ENCODE data around the gene AJUBA. TPM values are rescaled to one million over a fixed set of nuclear protein-coding genes. Genes with fewer than 3 reads are reported as not detected.
"Not testable (repeated sequence)": the region's sequence is repeated elsewhere in the genome, so short reads cannot be mapped to it uniquely, and the experiment has no call there.

Gene AJUBA
- total RNA-seq, 1 donor from 2014 or later, result 24.8 TPM

- ATAC-seq (no peak), DNase-seq (ENCODE audit: low spot score) (no peak)
- intact Hi-C loops (cut with DNase I), result no loop called here
Observed at GRCh38 chr14:23008831-23009230, 26.5 kb upstream of the AJUBA start.

GRCh38 chr14:23006544-23007419 lies 24.4 kb upstream of the AJUBA start:
- DNase-seq (ENCODE audit: low spot score), result peak; percentile 96
- intact Hi-C loops (cut with DNase I), result no loop called here
- ATAC-seq, result peak; percentile 99

- intact Hi-C loops (cut with DNase I), result no loop called here
- ATAC-seq (no peak), DNase-seq (ENCODE audit: low spot score) (no peak)
Observed at GRCh38 chr14:23006188-23006534, 23.8 kb upstream of the AJUBA start.

GRCh38 chr14:23005451-23006187 lies 23.3 kb upstream of the AJUBA start:
- no peak for DNase-seq (ENCODE audit: low spot score)
- intact Hi-C loops (cut with DNase I), result no loop called here
- ATAC-seq, result no peak

GRCh38 chr14:23004274-23004673 lies 21.9 kb upstream of the AJUBA start:
- DNase-seq (ENCODE audit: low spot score); ATAC-seq; intact Hi-C loops (cut with DNase I): not testable (repeated sequence)

GRCh38 chr14:23002592-23002991 lies 20.2 kb upstream of the AJUBA start:
- intact Hi-C loops (cut with DNase I), result no loop called here
- no peak for ATAC-seq
- no peak for DNase-seq (ENCODE audit: low spot score)

- ATAC-seq (no peak), DNase-seq (ENCODE audit: low spot score) (no peak)
- intact Hi-C loops (cut with DNase I), result no loop called here
Observed at GRCh38 chr14:23000860-23001259, 18.5 kb upstream of the AJUBA start.

GRCh38 chr14:22998329-22999012 lies 16.1 kb upstream of the AJUBA start:
- intact Hi-C loops (cut with DNase I), result no loop called here
- DNase-seq (ENCODE audit: low spot score), result no peak
- no peak for ATAC-seq

- no peak for DNase-seq (ENCODE audit: low spot score)
- no peak for ATAC-seq
- intact Hi-C loops (cut with DNase I), result no loop called here
Observed at GRCh38 chr14:22997676-22998323, 15.4 kb upstream of the AJUBA start.

GRCh38 chr14:22996768-22997654 lies 14.7 kb upstream of the AJUBA start:
- intact Hi-C loops (cut with DNase I), result no loop called here
- DNase-seq (ENCODE audit: low spot score), result no peak

GRCh38 chr14:22995889-22996625 lies 13.7 kb upstream of the AJUBA start:
- no peak for DNase-seq (ENCODE audit: low spot score)
- ATAC-seq, result no peak
- intact Hi-C loops (cut with DNase I), result no loop called here

More at GRCh38 chr14:22996768-22997654, 14.7 kb upstream of the AJUBA start:
- no peak for ATAC-seq

- intact Hi-C loops (cut with DNase I), result no loop called here
- DNase-seq (ENCODE audit: low spot score) (no peak), ATAC-seq (peak; percentile 87)
Observed at GRCh38 chr14:22994762-22995275, 12.5 kb upstream of the AJUBA start.

GRCh38 chr14:22993517-22993916 lies 11.2 kb upstream of the AJUBA start:
- intact Hi-C loops (cut with DNase I), result no loop called here
- no peak for ATAC-seq
- DNase-seq (ENCODE audit: low spot score), result no peak

- ATAC-seq (no peak), DNase-seq (ENCODE audit: low spot score) (no peak)
- intact Hi-C loops (cut with DNase I), result no loop called here
Observed at GRCh38 chr14:22991852-22992251, 9.5 kb upstream of the AJUBA start.

GRCh38 chr14:22987291-22987690 lies 4.9 kb upstream of the AJUBA start:
- DNase-seq (ENCODE audit: low spot score), result no peak
- intact Hi-C loops (cut with DNase I), result loop anchor here (2.0 kb wide), 1 partner anchor 70 kb away; the partner anchor contains the start of gene CDH24
- no peak for ATAC-seq

GRCh38 chr14:22986508-22987054 lies 4.2 kb upstream of the AJUBA start:
- intact Hi-C loops (cut with DNase I), result loop anchor here (2.0 kb wide), 1 partner anchor 70 kb away; the partner anchor contains the start of gene CDH24
- peak; percentile 58 for ATAC-seq
- peak; percentile 94 for DNase-seq (ENCODE audit: low spot score)
